ENCODE measurements around the gene ZNF684.

DNA sequence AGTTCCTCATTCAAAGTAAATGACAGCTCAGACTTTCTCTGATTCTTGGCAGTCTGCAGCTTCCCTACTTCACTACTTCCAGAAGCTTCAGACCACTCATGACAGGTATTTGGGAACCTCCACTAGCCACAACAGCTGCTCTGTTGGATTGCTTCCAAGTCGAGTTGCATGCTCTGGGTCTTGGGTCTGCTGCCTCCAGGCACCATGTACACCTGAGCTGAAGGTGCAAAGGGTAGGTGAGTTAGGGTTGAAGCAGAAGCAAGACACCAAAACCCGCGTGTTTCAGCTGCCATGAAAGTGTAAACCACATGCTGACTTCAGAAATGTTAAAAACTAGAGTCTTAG lies 62.7 kb downstream of the ZNF684 start:
- TF ChIP-seq, protein P1, sequence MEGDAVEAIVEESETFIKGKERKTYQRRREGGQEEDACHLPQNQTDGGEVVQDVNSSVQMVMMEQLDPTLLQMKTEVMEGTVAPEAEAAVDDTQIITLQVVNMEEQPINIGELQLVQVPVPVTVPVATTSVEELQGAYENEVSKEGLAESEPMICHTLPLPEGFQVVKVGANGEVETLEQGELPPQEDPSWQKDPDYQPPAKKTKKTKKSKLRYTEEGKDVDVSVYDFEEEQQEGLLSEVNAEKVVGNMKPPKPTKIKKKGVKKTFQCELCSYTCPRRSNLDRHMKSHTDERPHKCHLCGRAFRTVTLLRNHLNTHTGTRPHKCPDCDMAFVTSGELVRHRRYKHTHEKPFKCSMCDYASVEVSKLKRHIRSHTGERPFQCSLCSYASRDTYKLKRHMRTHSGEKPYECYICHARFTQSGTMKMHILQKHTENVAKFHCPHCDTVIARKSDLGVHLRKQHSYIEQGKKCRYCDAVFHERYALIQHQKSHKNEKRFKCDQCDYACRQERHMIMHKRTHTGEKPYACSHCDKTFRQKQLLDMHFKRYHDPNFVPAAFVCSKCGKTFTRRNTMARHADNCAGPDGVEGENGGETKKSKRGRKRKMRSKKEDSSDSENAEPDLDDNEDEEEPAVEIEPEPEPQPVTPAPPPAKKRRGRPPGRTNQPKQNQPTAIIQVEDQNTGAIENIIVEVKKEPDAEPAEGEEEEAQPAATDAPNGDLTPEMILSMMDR (IDR thresholded peaks at IDR 0.05): no peak
- TF ChIP-seq POLR2A (IDR thresholded peaks at IDR 0.05): no peak

Measured in testis (tissue), 2 donors.